Activated T-cell treated with anti-CD3 and anti-CD28 coated beads for 24 hours (primary cell): ENCODE results near the gene C11orf58.

Experiments
- DNase-seq: peaks from one replicate; pipeline ENCODE4 v3.0.0-alpha.2; 2020; ENCODE audit warnings: low read depth

C11orf58 gene

GRCh38 chr11:16738193-16738946, at the start of gene C11orf58:
TSS of gene C11orf58 (plus strand) at chr11:16738647. CDS start at chr11:16738779, 132 bp downstream.
- peak; percentile 90 for DNase-seq

DNA sequence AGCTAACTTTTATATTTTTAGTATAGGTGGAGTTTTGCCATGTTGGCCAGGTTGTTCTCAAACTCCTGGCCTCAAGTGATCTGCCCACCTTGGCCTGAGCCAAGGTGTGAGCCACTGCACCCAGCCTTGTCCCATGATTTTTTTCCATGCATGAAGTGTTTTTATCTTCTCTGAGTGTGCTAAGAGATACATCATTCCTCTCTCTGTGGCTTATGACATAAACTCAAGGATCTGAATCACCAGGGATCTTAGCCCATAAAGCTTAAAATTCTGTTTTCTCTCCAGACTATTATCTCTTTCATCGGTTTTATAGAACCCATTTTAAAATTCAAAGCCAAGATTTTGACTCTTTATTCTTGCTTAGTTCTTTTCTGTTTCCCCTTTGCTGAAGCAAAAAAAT, 48.4 kb upstream of the C11orf58 start:
- no peak for DNase-seq

DNA sequence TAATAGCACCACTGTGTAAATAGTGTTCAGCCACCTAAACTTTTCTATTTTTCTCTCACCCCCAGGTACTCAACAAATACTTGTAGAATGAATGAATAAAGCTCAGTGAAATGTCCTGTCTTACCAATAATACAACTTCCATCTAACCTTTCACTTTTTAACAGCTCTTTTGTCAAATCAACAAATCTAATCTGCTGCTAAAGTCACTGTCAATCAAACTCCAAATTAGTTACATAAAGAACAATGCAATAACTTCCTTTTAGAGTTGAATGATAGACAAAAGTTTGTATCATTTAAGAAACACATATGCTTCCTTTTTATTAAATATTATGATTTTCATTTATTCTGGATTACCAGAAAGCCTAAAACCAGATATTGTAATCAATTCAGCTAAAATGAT, 34.7 kb upstream of the C11orf58 start:
- DNase-seq, result no peak

DNA sequence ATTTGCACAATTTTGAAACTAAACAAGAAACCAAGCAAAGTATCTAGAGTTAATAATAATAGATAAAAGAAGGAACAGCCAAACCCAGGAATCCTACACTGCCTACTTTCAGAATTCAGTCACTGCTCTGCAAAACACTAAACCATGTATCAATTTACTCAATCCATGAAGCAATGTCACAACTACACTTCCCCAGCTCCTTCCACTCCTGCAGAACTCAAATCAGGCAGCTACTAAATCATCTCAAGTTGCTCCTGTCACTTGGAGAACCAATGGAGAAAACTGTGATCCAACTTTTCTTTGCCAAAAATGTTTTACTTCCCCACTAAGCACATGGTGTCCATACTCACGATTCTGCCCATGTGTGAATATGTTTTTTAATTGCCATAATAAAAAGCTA, 24.9 kb upstream of the C11orf58 start:
- no peak for DNase-seq

- no peak for DNase-seq
Observed at GRCh38 chr11:16722581-16723344, 15.7 kb upstream of the C11orf58 start.

- DNase-seq, result no peak
Observed at GRCh38 chr11:16727806-16728205, 10.6 kb upstream of the C11orf58 start.

GRCh38 chr11:16737818-16738192, 642 bp upstream of the C11orf58 start:
- DNase-seq, result no peak

- no peak for DNase-seq
Observed at GRCh38 chr11:16738947-16739815, 734 bp downstream of the C11orf58 start.

DNA sequence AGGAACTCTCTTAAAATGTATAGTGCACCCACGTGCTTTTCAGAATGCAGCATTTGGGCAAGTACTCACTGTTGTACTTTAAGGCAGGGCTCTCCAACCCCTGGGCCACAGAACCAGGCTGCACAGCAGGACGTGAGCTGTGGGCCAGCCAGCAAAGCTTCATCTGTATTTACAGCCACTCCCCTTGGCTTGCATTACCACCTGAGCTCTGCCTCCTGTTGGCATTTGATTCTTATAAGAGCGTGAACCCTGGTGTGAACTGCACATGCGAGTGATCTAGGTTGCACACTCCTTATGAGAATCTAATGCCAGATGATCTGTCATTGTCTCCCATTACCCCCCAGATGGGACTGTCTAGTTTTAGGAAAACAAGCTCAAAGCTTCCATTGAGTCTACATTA, 3.0 kb downstream of the C11orf58 start:
- DNase-seq, result no peak

DNA sequence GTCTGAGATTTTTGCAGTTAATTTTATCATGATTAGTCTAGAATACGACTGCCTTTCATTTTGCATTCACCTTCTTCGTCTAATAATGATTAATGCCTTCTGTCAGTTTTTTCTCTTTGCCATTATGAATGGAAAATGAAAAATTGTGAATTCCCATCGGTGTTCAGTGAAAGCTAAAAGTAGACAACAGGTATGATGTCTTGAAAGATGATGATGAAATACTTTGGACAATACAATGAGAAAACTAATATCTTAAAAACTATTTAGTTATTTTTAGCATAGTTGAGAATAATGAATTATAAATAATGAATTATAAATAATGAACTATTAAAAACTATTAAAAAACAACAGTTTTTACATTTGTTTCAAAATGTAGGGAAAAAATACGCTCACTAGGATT, 5.0 kb downstream of the C11orf58 start:
- DNase-seq, result no peak

GRCh38 chr11:16744128-16744725, 5.8 kb downstream of the C11orf58 start:
- no peak for DNase-seq

- no peak for DNase-seq
Observed at GRCh38 chr11:16745950-16746605, 7.6 kb downstream of the C11orf58 start.

GRCh38 chr11:16749092-16749491, 10.6 kb downstream of the C11orf58 start:
- no peak for DNase-seq

- no peak for DNase-seq
Observed at GRCh38 chr11:16749666-16750065, 11.2 kb downstream of the C11orf58 start.

- DNase-seq, result no peak
Observed at GRCh38 chr11:16750417-16750816, 12.0 kb downstream of the C11orf58 start.

- no peak for DNase-seq
Observed at GRCh38 chr11:16758382-16759024, 20.1 kb downstream of the C11orf58 start.

DNA sequence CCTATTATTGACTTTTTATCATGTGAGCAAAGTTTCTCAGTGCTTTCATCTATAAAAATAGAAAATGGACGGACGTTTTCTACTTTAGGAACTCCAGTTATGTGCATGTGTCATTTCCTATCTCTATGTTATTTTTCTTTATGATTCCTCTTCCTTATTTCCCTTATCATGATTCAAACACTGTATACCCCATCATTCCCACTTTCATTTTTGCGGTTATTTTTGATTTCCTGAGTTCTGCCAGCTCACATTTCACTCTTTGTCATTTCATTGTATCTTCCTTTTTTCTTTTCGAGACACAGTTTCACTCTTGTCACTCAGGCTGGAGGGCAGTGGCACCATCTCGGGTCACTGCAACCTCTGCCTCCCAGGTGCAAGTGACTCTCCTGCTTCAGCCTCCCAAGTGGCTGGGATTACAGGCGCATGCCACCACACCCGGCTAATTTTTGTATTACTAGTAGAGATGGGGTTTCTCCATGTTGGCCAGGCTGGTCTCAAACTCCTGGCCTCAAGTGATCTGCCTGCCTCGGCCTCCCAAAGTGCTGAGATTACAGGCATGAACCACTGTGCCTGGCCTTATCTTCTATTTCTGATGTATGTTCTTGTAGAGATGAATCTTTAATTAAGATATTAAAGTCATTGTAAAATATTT, 21.5 kb downstream of the C11orf58 start:
- DNase-seq, result no peak

DNA sequence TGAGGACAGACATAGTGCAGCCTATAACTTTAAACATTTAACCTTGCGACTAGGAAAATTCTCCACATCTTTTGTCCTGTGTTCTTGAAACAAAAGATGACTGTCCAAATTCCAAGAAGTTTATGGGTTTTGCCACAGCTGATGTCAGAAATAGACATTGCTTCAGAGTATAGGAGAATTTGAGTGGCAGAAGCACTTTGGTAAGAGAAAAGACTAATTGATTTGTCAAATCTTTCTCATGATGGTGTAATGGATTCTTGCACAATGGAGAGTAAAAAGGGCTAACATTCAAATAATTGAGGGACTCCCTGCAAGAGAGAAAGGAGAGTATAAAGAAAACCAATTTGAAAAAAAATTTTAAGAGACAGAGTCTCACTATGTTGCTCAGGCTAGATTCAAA, 25.3 kb downstream of the C11orf58 start:
- DNase-seq, result no peak

DNA sequence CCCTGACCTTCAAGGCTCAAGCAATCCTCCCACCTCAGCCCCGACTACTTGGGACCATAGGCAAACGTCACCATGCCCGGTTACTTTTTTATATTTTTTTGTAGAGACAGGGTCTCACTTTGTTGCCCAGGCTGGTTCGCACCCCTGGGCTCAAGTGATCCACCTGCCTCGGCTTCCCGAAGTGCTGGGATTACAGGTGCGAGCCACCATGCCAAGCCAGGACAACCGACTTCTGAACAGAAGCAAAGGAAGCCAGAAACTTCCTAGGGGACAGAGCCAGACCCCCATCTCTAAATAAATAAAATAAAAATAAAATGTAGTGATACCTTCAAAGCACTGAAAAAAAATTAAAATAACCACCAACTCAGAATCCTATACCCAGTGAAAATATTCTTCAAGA, 26.4 kb downstream of the C11orf58 start:
- no peak for DNase-seq

DNA sequence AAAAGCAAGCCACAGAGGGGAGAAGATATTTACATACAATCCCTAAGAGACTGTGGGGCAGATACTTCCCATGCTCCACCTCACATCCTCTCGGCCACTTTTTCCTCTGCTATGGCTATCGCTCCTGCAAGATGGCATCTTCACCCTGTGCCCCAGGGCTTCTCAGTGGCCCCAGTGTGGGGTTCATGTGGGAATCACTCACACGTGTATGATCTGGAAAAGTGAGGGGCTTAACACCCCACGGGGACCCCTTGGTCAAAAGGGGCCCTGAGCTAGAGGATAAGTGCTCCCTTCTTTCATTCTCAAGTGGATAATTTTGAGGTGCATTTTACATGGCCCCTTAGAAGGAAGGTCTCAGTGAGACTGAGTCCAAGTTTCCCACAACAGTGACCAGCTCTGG, 28.7 kb downstream of the C11orf58 start:
- no peak for DNase-seq

DNA sequence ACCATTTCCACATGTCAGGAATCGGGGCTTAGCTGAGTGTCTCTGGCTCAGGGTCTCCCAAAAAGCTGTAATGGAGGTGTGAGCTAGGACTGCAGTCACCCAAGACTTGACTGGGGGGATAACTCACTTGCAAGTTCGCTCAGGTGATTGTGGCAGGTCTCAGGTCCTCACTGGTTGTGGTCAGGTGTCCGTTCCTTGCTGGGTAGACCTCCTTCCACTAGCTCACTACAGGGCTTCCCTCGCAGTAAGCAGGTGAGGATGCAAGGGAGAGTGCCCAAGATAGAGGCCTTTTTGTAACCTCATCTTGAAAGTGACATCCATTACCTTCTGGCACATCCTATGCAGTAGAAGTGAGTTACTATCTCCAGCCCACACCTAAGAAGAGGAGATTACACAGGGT, 29.5 kb downstream of the C11orf58 start:
- DNase-seq, result no peak
